Caco-2 (cell line): ENCODE measurements around the gene MED31. TPM values are rescaled to one million over a fixed set of nuclear protein-coding genes. Genes with fewer than 3 reads are reported as not detected.

Experiments used
- BruUV-seq: library from RNA; stranded (reverse); fragments of 400-500 nt; replicated peaks from 2 replicates; lab custom pipeline; 2021; lab: Mats Ljungman, UMichigan
- CTCF ChIA-PET: fragments of 300-600 bp; sonication (Branson Sonifier 250); formaldehyde crosslinking; loops from one replicate; lab custom pipeline; 2022; ENCODE audit warnings: antibody characterized with exemption; lab: Charles Lee
- POLR2A ChIA-PET: fragments of 300-600 bp; sonication (Branson Sonifier 250); formaldehyde crosslinking; loops from one replicate; lab custom pipeline; 2022; ENCODE audit warnings: antibody characterized with exemption; lab: Charles Lee
- DNase-seq, 2 experiments: peaks; one replicate each; pipeline versions ENCODE4 v3.0.0 to v3.0.0-alpha.2; 2020 to 2022
- H3K27me3 ChIP-seq: replicated peaks from 2 replicates; pipeline ENCODE4 v1.6.0; 2011; ENCODE audit warnings: low read length; ENCODE audit not compliant: control insufficient read depth, insufficient read depth
- H3K36me3 ChIP-seq: 2 replicates; pipeline ENCODE4 v1.5.1; 2011; ENCODE audit warnings: low read length; ENCODE audit not compliant: control insufficient read depth, insufficient read depth
- H3K4me1 ChIP-seq: fragments of 250-450 bp; sonication (Bioruptor Pico); 2 replicates; pipeline ENCODE4 v1.5.1; 2020; ENCODE audit warnings: mild to moderate bottlenecking
- H3K4me3 ChIP-seq: 2 replicates; pipeline ENCODE4 v1.5.1; 2011; ENCODE audit warnings: low read depth, mild to moderate bottlenecking, control low read depth, low read length
- H3K9me3 ChIP-seq: fragments of 250-450 bp; sonication (Bioruptor Pico); 2 replicates; pipeline ENCODE4 v1.5.1; 2020; ENCODE audit warnings: mild to moderate bottlenecking, moderate library complexity
- H3K27ac Mint-ChIP-seq: one replicate; pipeline ENCODE4 v1.8.0; 2022; ENCODE audit warnings: mixed read lengths; ENCODE audit not compliant: unreplicated experiment
- H3K27me3 Mint-ChIP-seq: one replicate; pipeline ENCODE4 v1.8.0; 2022; ENCODE audit warnings: mixed read lengths; ENCODE audit not compliant: insufficient read depth, unreplicated experiment
- H3K36me3 Mint-ChIP-seq: one replicate; pipeline ENCODE4 v1.8.0; 2022; ENCODE audit warnings: mild to moderate bottlenecking, mixed read lengths; ENCODE audit not compliant: insufficient read depth, unreplicated experiment
- H3K4me1 Mint-ChIP-seq: one replicate; pipeline ENCODE4 v1.8.0; 2022; ENCODE audit warnings: low read depth, mixed read lengths; ENCODE audit not compliant: unreplicated experiment
- H3K4me3 Mint-ChIP-seq: one replicate; pipeline ENCODE4 v1.8.0; 2022; ENCODE audit warnings: mild to moderate bottlenecking, moderate library complexity, mixed read lengths; ENCODE audit not compliant: unreplicated experiment
- H3K9me3 Mint-ChIP-seq: one replicate; pipeline ENCODE4 v1.8.0; 2022; ENCODE audit warnings: mixed read lengths; ENCODE audit not compliant: unreplicated experiment
- CTCF ChIP-seq, 2 experiments: fragments of 200-600 bp in 1 of 2; IDR thresholded peaks; 1 replicate in 1 of 2; 2 replicates in 1 of 2; pipeline versions ENCODE4 v1.5.1 to v1.8.0; 2011 to 2022; ENCODE audit warnings: antibody characterized with exemption in 1 of 2, control low read depth in 1 of 2, inconsistent platforms in 1 of 2, low read depth in 1 of 2, low read length in 1 of 2, mild to moderate bottlenecking in 1 of 2, moderate library complexity in 1 of 2; ENCODE audit not compliant: insufficient read depth in 1 of 2, severe bottlenecking in 1 of 2, unreplicated experiment in 1 of 2
- intact Hi-C: fragments of 100-400 bp; cut with micrococcal nuclease; formaldehyde crosslinking; loops from one replicate; pipeline ENCODE4 v1.10.0; 2022; ENCODE audit not compliant: unreplicated experiment
- total RNA-seq: library from RNA; stranded (reverse); gene quantifications from 2 replicates; pipeline ENCODE4 v1.2.3, GENCODE V29; 2022

The MED31 gene
- total RNA-seq, 1 experiment from 2014 or later: 9.5 TPM

GRCh38 chr17:6668219-6668618, 16.8 kb upstream of the MED31 start:
- no peaks in the 10 kb centered on the region for H3K4me1 ChIP-seq
- no peak overlapping the region for H3K27ac Mint-ChIP-seq
- ChIA-PET POLR2A (no interaction called here), CTCF (no interaction called here)
- no peak overlapping the region for H3K4me3 Mint-ChIP-seq
- no peaks in the 10 kb centered on the region for H3K9me3 Mint-ChIP-seq
- TF ChIP-seq CTCF (IDR thresholded peaks at IDR 0.05; ENCODE audit: insufficient read depth in 1 of 2, low read depth in 1 of 2, low read length in 1 of 2, severe bottlenecking in 1 of 2, unreplicated experiment in 1 of 2): no peak
- no peaks in the 10 kb centered on the region for H3K36me3 Mint-ChIP-seq
- no TSS peak for BruUV-seq
- no peaks in the 10 kb centered on the region for H3K9me3 ChIP-seq
- no peaks in the 10 kb centered on the region for H3K36me3 ChIP-seq
- H3K4me1 Mint-ChIP-seq: no peaks in the 10 kb centered on the region
- no peak for DNase-seq
- H3K4me3 ChIP-seq: no peak overlapping the region
- intact Hi-C loops: loop anchor here (5.0 to 10.0 kb wide), 2 partner anchors 44 to 337 kb away; partner anchors contain the start of gene SLC13A5
- no peaks in the 10 kb centered on the region for H3K27me3 ChIP-seq
- H3K27me3 Mint-ChIP-seq: no peaks in the 10 kb centered on the region

GRCh38 chr17:6667516-6667915, 16.1 kb upstream of the MED31 start:
- Histone ChIP-seq H3K36me3 (no peaks in the 10 kb centered on the region), H3K27me3 (no peaks in the 10 kb centered on the region), H3K4me1 (no peaks in the 10 kb centered on the region), H3K4me3 (no peak overlapping the region), H3K9me3 (no peaks in the 10 kb centered on the region)
- no peak overlapping the region for H3K4me3 Mint-ChIP-seq
- no peak for DNase-seq
- no peak overlapping the region for H3K27ac Mint-ChIP-seq
- no peaks in the 10 kb centered on the region for H3K27me3 Mint-ChIP-seq
- no peaks in the 10 kb centered on the region for H3K36me3 Mint-ChIP-seq
- intact Hi-C loops: loop anchor here (2.0 to 10.0 kb wide), 4 partner anchors 45 to 337 kb away; partner anchors contain the start of gene SLC13A5
- BruUV-seq: no TSS peak
- no peak for TF ChIP-seq CTCF (IDR thresholded peaks at IDR 0.05; ENCODE audit: insufficient read depth in 1 of 2, low read depth in 1 of 2, low read length in 1 of 2, severe bottlenecking in 1 of 2, unreplicated experiment in 1 of 2)
- no peaks in the 10 kb centered on the region for H3K4me1 Mint-ChIP-seq
- no peaks in the 10 kb centered on the region for H3K9me3 Mint-ChIP-seq
- POLR2A ChIA-PET: no interaction called here
- CTCF ChIA-PET: no interaction called here

- no peak for TF ChIP-seq CTCF (IDR thresholded peaks at IDR 0.05; ENCODE audit: insufficient read depth in 1 of 2, low read depth in 1 of 2, low read length in 1 of 2, severe bottlenecking in 1 of 2, unreplicated experiment in 1 of 2)
- no peaks in the 10 kb centered on the region for H3K36me3 Mint-ChIP-seq
Observed at GRCh38 chr17:6666557-6666956, 15.2 kb upstream of the MED31 start.

More at GRCh38 chr17:6666557-6666956, 15.2 kb upstream of the MED31 start:
- Histone ChIP-seq H3K36me3 (no peaks in the 10 kb centered on the region), H3K4me3 (no peak overlapping the region), H3K9me3 (no peaks in the 10 kb centered on the region), H3K27me3 (no peaks in the 10 kb centered on the region), H3K4me1 (no peaks in the 10 kb centered on the region)
- CTCF ChIA-PET: interaction anchor here (0.6 to 1.4 kb wide), 3 partner anchors 34 to 177 kb away, joined by 3 to 6 read pairs (median 6); partner anchors contain the start of gene TEKT1
- H3K4me3 Mint-ChIP-seq: no peak overlapping the region
- no peaks in the 10 kb centered on the region for H3K27me3 Mint-ChIP-seq
- H3K4me1 Mint-ChIP-seq: no peaks in the 10 kb centered on the region
- no peak overlapping the region for H3K27ac Mint-ChIP-seq
- DNase-seq: no peak
- no peaks in the 10 kb centered on the region for H3K9me3 Mint-ChIP-seq
- intact Hi-C loops: loop anchor here (2.0 to 10.0 kb wide), 4 partner anchors 46 to 338 kb away; partner anchors contain the start of gene SLC13A5
- BruUV-seq: no TSS peak
- POLR2A ChIA-PET: no interaction called here
